Ovary (tissue), 9 donors: Measurements from ENCODE around the gene LAPTM5. TPM values are rescaled to one million over a fixed set of nuclear protein-coding genes. Genes with fewer than 3 reads are reported as not detected.
"Not testable (repeated sequence)": the region's sequence is repeated elsewhere in the genome, so short reads cannot be mapped to it uniquely, and the experiment has no call there.

Source experiments
- DNase-seq, 5 donors: peaks; one replicate each; pipeline ENCODE4 v3.0.0-alpha.2; 2019 to 2020
- H3K27ac ChIP-seq, 2 donors: fragments of 200-600 bp; one replicate each; pipeline versions ENCODE4 v1.5.1 to v1.8.0; 2019 to 2022
- H3K27me3 ChIP-seq: fragments of 200-600 bp; one replicate; pipeline ENCODE4 v1.8.0; 2022
- H3K36me3 ChIP-seq: fragments of 200-600 bp; sonication (generic); one replicate; pipeline ENCODE4 v1.5.1; 2019
- H3K4me1 ChIP-seq: one replicate; pipeline ENCODE4 v1.8.1; 2013; ENCODE audit warnings: mild to moderate bottlenecking, moderate library complexity; ENCODE audit not compliant: insufficient read depth
- H3K4me3 ChIP-seq: fragments of 200-600 bp; sonication (generic); one replicate; pipeline ENCODE4 v1.5.1; 2017
- H3K9me3 ChIP-seq, 2 donors: fragments of 200-600 bp in 1 of 2; sonication (generic) in 1 of 2; one replicate each; pipeline versions ENCODE4 v1.5.1 to v1.8.1; 2013 to 2019; ENCODE audit warnings: mild to moderate bottlenecking in 1 of 2, moderate library complexity in 1 of 2
- EP300 ChIP-seq: sonication (generic); formaldehyde crosslinking; IDR thresholded peaks from one replicate; pipeline ENCODE4 v1.6.1; 2017; ENCODE audit warnings: antibody characterized with exemption
- POLR2A ChIP-seq: fragments of 450-650 bp; IDR thresholded peaks from one replicate; pipeline ENCODE4 v1.6.1; 2017; ENCODE audit warnings: antibody characterized with exemption, mild to moderate bottlenecking, moderate library complexity
- WGBS, 3 donors: extraction: QIAGEN DNeasy Blood & Tissue Kit in 1 of 3; methylation state at CpG; one replicate each; pipeline versions ENCODE4 v1.1.5 to v1.1.7; 2013 to 2017; 5-methylcytosine and 5-hydroxymethylcytosine counted together
- intact Hi-C, 4 donors: fragments of 100-400 bp; cut with DNase I; formaldehyde crosslinking; loops; one replicate each; pipeline versions ENCODE4 v1.11.0 to v1.15.1; 2022 to 2023
- polyA plus RNA-seq, 2 donors: library from polyadenylated mRNA; stranded (reverse); fragments of 200-250 nt in 1 of 2; fragments of 350-450 nt in 1 of 2; fragmentation: Illumina TruSeq in 1 of 2; extraction: RNeasy Lipid Tissue Mini Kit (QIAGEN cat#74804) in 1 of 2; gene quantifications; one replicate each; pipeline ENCODE4 v1.2.3, GENCODE V29; 2013 to 2014
- total RNA-seq, 7 donors: library from RNA; depleted of rRNA in 2 of 7; stranded (reverse); fragments of >200 nt in 2 of 7; fragmentation: NEBNext Ultra II Directional in 3 of 7; extraction: Animal tissue kit (Norgen Biotek cat#: 25700) in 3 of 7; gene quantifications; one replicate each; pipeline versions ENCODE4 v1.1.0 to v1.2.4, GENCODE V29; 2016 to 2023
- TF ChIP-seq, protein P1 (sequence below), 3 donors: fragments of 450-650 bp in 2 of 3; fragments of 200-600 bp in 1 of 3; IDR thresholded peaks; one replicate each; pipeline versions ENCODE4 v1.5.1 to v1.8.0; 2016 to 2022; ENCODE audit warnings: antibody characterized with exemption in 3 of 3, mild to moderate bottlenecking in 1 of 3
- donor health status: DM: no; HTN: no; CAD: no; lungs with moderate emphysema.
- donor health status: DM: no; HTN: no; CAD: no.
- donor health status: Bipolar disorder and iron deficiency.
- donor health status: DM: yes; HTN: yes; CAD: no.
- donor health status: DM: no; HTN: no; CAD: no.
- donor health status: DM: yes; HTN: yes; CAD: no.

LAPTM5 gene
- total and polyA plus RNA-seq, 9 donors = 15.3 to 103 (median 20.3) TPM

DNA sequence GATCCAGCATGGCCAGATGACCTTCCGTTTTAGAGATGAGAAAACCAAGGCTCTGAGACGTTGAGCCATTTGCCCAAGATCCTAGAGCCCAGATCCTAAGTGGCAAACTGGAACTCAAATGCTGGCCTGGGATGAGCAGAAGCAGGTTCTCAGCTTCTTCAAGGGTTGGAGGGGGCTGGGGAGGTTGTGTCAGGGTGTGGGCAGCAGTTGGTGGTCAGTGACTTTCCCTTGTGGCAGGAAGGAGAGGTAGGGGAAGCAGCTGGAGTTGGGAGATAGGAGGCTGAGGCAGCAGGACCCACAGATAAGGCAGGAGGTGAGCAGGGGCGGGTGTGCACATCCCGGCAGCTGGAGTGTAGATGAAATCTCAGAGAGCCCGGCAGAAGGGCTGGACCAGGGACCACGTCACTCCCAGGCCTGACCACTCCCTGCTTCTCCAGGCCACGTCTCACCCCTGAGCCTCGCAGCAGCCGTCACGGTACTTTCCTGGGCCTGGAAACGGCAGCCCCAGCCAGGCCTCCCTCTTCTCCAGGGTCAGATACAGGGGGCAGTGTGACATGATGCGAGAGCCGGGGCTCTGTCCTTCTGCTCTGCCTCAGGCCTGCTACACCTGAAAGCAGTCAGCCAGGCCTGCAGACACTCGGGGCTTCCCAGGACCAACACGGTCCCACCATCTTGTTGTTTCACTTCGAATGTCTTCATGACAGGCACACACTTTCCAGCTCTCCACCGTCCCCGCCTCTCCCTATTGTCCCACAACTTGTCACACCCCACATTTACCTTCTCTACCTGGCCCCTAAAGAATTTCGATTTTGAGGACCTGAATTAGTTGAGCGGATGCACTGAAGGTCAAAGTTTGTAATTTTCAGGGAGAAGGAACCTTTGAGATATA is 11.5 kb upstream of the LAPTM5 start:
- Histone ChIP-seq H3K4me1 (peaks cover under 1% of the 10 kb centered on the region), H3K4me3 (no peak overlapping the region), H3K27me3 (no peaks in the 10 kb centered on the region), H3K27ac (no peak overlapping the region), H3K36me3 (no peaks in the 10 kb centered on the region), H3K9me3 (no peaks in the 10 kb centered on the region)
- intact Hi-C loops = no loop called here
- 69 to 73% (median 73%) methylated on average over 20 of the region's 20 CpGs for WGBS, 3 donors
- DNase-seq = peak in 1 of 5 donors; percentile 28
- TF ChIP-seq EP300 = no peak
- TF ChIP-seq POLR2A = no peak
- TF ChIP-seq, protein P1, sequence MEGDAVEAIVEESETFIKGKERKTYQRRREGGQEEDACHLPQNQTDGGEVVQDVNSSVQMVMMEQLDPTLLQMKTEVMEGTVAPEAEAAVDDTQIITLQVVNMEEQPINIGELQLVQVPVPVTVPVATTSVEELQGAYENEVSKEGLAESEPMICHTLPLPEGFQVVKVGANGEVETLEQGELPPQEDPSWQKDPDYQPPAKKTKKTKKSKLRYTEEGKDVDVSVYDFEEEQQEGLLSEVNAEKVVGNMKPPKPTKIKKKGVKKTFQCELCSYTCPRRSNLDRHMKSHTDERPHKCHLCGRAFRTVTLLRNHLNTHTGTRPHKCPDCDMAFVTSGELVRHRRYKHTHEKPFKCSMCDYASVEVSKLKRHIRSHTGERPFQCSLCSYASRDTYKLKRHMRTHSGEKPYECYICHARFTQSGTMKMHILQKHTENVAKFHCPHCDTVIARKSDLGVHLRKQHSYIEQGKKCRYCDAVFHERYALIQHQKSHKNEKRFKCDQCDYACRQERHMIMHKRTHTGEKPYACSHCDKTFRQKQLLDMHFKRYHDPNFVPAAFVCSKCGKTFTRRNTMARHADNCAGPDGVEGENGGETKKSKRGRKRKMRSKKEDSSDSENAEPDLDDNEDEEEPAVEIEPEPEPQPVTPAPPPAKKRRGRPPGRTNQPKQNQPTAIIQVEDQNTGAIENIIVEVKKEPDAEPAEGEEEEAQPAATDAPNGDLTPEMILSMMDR (IDR thresholded peaks at IDR 0.05) = no peak

DNA sequence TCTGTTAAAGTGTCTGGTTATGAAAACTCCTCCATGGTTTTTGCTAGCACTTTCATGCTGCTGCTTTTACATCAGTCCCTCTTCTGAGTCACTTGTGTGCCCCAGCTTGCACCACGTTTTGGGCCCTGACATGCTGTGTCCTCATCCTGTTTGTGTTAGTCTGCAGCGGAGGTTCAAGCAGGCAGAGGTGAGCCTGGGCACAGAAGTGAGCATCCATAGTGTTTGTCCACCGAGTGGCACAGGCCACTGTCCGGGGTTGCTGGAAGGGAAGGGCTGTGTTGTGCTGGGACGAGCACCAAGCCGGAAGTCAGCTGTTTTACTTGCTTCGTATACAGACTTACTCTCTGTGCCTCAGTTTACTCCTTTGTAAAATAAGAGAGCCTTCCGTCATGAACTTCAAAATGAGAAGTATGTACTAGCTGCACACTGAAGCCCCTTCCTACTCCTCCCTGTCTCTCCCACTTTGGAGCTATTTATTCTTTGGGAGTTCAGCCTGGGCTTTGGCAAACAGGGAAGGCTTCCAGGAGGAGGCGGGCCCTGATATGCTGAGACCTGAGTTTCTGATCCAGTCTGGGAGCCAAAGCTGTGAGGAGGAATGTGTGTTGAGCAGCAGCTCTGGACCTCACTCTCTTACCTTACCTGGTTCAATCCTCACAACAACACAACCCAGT is 10.7 kb upstream of the LAPTM5 start:
- TF ChIP-seq EP300 (no peak), POLR2A (no peak)
- TF ChIP-seq, protein P1 (IDR thresholded peaks at IDR 0.05) = no peak
- intact Hi-C loops = no loop called here
- Histone ChIP-seq H3K27me3 (no peaks in the 10 kb centered on the region), H3K4me3 (no peak overlapping the region), H3K9me3 (no peaks in the 10 kb centered on the region), H3K4me1 (peaks cover 4% of the 10 kb centered on the region), H3K36me3 (no peaks in the 10 kb centered on the region), H3K27ac (no peak overlapping the region)
- WGBS, 3 donors = 82 to 87% (median 85%) methylated on average over 9 of the region's 9 CpGs
- DNase-seq = no peak

- 90 to 96% (median 95%) methylated on average over 8 of the region's 8 CpGs for WGBS, 3 donors
- H3K27ac ChIP-seq, H3K9me3 ChIP-seq, H3K27me3 ChIP-seq, H3K4me1 ChIP-seq, DNase-seq, H3K36me3 ChIP-seq, H3K4me3 ChIP-seq, intact Hi-C loops: not testable (repeated sequence)
These were observed 9.4 kb upstream of the LAPTM5 start for GRCh38 chr1:30766948-30767347.

- Histone ChIP-seq H3K9me3 (no peaks in the 10 kb centered on the region), H3K36me3 (no peaks in the 10 kb centered on the region), H3K27me3 (no peaks in the 10 kb centered on the region), H3K4me1 (peaks cover 6% of the 10 kb centered on the region), H3K4me3 (no peak overlapping the region), H3K27ac (no peak overlapping the region)
- DNase-seq = no peak
- intact Hi-C loops = no loop called here
- TF ChIP-seq EP300 = no peak
- WGBS, 3 donors = 80 to 86% (median 80%) methylated on average over 14 to 15 of the region's 15 CpGs
These were observed 8.2 kb upstream of the LAPTM5 start for GRCh38 chr1:30765556-30766434.

- Histone ChIP-seq H3K4me1 (peaks cover 6% of the 10 kb centered on the region), H3K27ac (no peak overlapping the region), H3K9me3 (no peaks in the 10 kb centered on the region), H3K36me3 (no peaks in the 10 kb centered on the region), H3K4me3 (no peak overlapping the region), H3K27me3 (no peaks in the 10 kb centered on the region)
- TF ChIP-seq, protein P1 (IDR thresholded peaks at IDR 0.05) = no peak
- TF ChIP-seq EP300 (no peak), POLR2A (no peak)
- DNase-seq = no peak
- WGBS, 3 donors = 89 to 95% (median 91%) methylated on average over 18 of the region's 18 CpGs
- intact Hi-C loops = no loop called here
These were observed 7.5 kb upstream of the LAPTM5 start for GRCh38 chr1:30764939-30765555.
